OCI-LY3 (cell line): Measurements from ENCODE around the gene NBEAL2.

ENCODE experiments used
- EZH2phosphoT487 ChIP-seq: fragments of 200-600 bp; shearing (Covaris generic); IDR thresholded peaks from 2 replicates; pipeline ENCODE4 v1.6.1; 2018; ENCODE audit warnings: antibody characterized with exemption, mixed run types, low read depth
- TF ChIP-seq, protein P1 (sequence below): fragments of 200-600, 300-600 bp; sonication (generic); IDR thresholded peaks from 2 replicates; pipeline ENCODE4 v1.5.1; 2014; ENCODE audit warnings: antibody characterized with exemption, low read length, low read depth

DNA sequence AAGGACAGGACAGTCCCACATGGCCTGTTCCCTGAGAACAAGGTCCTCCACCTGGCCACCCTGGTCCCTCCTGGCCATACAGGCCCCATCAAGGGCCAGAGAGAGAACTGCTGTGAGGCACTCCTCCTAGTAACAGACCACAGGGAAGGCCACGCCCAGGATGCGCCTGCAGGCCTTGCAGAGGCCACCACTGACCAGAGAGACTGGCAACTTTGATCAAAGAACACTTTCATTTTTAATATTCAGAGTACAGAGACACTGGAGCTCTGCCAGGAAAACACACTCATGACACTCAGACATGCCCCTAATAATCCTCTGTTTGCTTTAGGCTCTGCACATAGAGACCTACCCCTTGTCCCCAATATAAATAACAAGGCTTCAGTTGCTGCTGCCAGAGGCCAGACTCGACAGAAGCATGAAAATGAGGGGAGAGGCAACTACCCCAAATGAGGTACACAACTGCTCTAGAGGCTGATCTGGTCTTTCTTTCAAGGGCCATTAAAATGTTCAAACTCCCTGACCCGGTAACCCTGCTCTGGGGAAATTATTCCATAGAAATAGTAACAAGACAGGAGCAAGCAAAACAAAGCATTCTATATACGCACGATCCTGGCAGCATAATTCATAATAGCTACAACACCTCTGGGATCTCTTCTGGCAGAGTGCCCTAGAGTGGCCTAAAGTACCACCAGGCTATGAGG is 47.7 kb upstream of the NBEAL2 start:
- no peak for TF ChIP-seq EZH2phosphoT487
- TF ChIP-seq, protein P1, sequence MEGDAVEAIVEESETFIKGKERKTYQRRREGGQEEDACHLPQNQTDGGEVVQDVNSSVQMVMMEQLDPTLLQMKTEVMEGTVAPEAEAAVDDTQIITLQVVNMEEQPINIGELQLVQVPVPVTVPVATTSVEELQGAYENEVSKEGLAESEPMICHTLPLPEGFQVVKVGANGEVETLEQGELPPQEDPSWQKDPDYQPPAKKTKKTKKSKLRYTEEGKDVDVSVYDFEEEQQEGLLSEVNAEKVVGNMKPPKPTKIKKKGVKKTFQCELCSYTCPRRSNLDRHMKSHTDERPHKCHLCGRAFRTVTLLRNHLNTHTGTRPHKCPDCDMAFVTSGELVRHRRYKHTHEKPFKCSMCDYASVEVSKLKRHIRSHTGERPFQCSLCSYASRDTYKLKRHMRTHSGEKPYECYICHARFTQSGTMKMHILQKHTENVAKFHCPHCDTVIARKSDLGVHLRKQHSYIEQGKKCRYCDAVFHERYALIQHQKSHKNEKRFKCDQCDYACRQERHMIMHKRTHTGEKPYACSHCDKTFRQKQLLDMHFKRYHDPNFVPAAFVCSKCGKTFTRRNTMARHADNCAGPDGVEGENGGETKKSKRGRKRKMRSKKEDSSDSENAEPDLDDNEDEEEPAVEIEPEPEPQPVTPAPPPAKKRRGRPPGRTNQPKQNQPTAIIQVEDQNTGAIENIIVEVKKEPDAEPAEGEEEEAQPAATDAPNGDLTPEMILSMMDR: no peak
